ENCODE data around the gene CLMP.

DNA sequence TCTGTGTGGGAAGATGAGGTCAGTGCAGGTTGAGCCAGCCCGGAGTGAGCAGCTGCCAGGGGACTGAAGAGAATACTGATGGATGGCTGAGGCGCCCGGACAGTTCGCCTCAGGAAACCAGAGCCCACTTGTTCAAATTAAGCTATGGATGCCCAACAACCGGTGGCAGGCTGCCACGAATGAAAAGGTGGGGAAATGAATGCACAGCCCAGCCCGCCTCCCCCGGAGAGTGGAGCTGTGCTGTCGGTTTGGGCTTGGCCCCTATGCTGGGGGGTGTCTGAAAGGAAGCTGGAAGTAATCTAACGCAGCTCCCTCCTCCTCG is 155.0 kb downstream of the CLMP start:
- TF ChIP-seq, protein P1, sequence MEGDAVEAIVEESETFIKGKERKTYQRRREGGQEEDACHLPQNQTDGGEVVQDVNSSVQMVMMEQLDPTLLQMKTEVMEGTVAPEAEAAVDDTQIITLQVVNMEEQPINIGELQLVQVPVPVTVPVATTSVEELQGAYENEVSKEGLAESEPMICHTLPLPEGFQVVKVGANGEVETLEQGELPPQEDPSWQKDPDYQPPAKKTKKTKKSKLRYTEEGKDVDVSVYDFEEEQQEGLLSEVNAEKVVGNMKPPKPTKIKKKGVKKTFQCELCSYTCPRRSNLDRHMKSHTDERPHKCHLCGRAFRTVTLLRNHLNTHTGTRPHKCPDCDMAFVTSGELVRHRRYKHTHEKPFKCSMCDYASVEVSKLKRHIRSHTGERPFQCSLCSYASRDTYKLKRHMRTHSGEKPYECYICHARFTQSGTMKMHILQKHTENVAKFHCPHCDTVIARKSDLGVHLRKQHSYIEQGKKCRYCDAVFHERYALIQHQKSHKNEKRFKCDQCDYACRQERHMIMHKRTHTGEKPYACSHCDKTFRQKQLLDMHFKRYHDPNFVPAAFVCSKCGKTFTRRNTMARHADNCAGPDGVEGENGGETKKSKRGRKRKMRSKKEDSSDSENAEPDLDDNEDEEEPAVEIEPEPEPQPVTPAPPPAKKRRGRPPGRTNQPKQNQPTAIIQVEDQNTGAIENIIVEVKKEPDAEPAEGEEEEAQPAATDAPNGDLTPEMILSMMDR (IDR thresholded peaks at IDR 0.05; ENCODE audit: poor library complexity, severe bottlenecking): no peak
- no peak for TF ChIP-seq MXI1 (conservative IDR thresholded peaks at IDR 0.05; ENCODE audit: poor library complexity, severe bottlenecking)
- TF ChIP-seq EZH2 (IDR thresholded peaks at IDR 0.05; ENCODE audit: borderline replicate concordance, insufficient read depth, low read length, poor library complexity, severe bottlenecking): no peak
